HG02884 (cell line): ENCODE results near the gene ISYNA1.
A peak's percentile ranks its signal among the peaks of the same experiment; 100 is the strongest.

Experiments used
- ATAC-seq: cut with Tn5 transposase; IDR thresholded peaks from one replicate; pipeline ENCODE4 v1.9.1; 2021; ENCODE audit warnings: mild to moderate bottlenecking, moderate library complexity; ENCODE audit not compliant: unreplicated experiment

The ISYNA1 gene

DNA sequence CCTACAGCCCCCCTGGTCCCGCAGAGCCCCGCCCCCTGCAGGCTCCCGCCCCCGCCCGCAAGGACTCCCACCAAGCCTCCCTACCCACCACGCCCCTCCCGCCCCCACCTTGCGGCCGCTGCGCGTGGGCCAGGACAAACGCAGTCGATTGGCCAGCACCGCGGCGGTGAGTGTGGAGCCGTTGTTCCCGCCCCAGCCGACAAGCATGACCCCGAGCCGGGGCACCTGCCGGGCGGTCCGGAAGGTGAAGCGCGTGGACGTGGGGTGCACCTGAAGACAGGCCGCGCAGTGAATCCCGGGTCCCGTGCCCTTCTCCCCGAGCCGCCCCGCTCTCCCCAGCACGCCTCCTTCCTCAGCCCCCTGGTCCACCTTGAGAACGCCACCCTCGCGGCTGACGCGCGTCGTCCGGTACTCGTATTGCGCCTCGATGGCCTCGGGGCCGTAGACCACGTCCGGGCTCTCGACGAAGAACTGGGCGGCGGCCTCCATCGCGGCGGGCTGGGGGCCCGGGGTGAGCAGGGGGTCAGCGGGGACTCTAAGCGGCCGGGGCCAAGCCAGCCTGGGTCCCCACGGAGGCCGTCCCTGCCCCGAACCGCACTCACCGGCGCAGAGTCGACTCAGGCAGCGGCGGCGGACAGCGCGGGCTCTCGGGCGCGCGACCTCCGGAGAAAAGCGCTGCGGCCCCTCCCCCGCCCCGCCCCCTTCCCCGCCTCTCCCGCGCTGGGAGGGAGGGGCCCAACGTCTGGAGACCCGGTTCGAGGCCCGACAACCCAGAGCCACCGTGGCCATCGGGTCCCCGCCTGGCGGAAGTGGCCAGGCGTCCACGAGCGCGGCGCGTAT lies at the start of gene ISYNA1:
Gene ISYNA1, minus strand, starts transcription at position 643 of the 840 bp plus-strand sequence. Its CDS starts 154 bp downstream, at position 489.
- ATAC-seq = no peak

DNA sequence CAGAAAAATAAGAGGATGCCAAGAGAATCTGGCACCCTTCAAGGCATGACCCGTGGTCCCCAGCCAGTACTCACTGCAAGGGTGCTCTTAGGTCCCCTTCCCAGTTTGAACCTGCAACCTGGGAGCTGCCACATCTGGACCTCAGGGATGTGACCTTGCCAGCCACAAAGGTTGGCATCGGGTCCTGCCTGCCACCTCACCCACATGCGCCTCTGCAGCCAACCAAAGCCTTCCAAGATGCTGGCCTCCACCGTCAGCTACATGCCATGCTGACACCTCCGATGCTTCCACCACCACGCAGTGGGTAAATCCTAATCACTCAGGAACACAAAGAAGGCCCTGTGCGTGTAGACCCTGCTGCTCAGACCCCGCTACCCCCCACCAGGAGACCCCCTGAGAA lies 48.8 kb upstream of the ISYNA1 start:
- no peak for ATAC-seq

DNA sequence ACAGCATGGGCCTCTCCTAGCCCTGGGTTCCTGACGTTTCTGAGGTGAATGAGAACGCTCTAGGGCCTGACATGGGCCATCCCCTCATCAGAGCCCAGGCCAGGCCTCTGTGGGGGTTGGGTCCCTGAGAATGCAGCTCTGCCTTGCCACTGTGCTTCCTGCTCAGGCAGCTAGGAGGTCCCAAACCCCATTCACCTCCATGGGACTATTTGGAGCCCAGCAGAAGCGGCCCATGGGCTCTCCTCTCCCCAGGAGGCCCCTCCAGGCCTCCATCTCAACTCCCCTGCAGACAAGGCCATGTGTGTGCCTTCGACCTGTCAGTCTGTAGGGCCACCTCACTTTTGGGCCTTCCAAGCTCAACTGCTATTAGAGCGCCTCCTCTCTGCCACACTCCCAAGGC lies 47.1 kb upstream of the ISYNA1 start:
- no peak for ATAC-seq

- no peak for ATAC-seq
Measured at GRCh38 chr19:18483119-18483890, 45.4 kb upstream of the ISYNA1 start.

DNA sequence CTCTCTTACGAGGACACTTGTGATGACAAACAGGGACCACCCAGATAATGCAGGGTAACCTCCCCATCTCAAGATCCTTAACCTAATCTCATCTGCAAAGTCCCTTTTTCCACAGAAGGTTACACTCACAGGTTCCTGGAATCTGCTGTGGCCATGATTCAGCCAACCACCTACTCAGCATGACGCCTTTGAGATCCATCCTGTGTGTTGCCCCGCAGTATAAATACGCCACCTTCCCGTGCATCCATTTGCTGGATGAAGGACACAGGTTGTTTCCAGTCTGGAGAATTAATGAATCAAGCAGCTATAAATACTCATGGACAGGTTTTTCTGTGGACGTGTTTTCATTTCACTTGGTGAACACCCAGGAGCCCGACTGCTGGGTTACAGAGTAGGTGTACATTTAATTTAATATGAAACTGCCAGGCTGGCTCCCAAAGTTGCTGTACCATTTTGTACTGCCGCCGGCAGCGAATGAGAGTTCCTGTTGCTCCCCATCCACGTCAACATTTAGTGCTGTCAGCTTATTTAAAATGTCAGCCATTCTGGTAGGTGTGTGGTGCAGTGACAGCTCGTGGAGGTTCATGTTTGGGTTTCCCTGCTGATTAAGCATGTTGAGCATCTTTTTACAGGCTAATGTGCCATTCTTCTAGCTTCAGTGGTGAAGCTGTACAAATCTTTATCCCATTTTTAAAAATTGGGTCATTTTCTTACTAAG lies 43.7 kb upstream of the ISYNA1 start:
- ATAC-seq = no peak

GRCh38 chr19:18480006-18480691 lies 42.2 kb upstream of the ISYNA1 start:
- ATAC-seq = no peak

GRCh38 chr19:18478545-18479311 lies 40.8 kb upstream of the ISYNA1 start:
- ATAC-seq = peak; percentile 68

DNA sequence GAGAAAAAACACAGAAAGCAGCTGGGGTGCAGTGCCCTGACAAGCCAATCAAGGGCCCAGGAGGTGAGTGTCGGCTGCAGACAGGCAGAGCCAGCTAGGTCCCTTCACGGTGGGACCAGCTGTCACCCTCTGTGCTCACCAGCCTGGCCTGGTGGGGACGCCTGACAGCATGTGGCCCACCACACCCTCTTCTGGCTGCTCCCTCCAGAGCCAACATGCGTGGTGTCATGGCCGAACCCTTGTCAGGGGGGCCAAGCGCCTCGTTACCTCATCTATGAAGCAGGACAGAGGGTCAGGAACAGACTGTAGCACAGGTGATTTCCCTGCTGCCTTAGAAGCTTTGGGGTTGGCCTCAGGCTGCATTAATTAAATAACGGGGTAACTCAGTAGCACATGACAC lies 40.0 kb upstream of the ISYNA1 start:
- no peak for ATAC-seq

GRCh38 chr19:18477042-18477779 lies 39.3 kb upstream of the ISYNA1 start:
- no peak for ATAC-seq

GRCh38 chr19:18476507-18477041 lies 38.6 kb upstream of the ISYNA1 start:
- no peak for ATAC-seq

GRCh38 chr19:18475762-18476331 lies 37.9 kb upstream of the ISYNA1 start:
- no peak for ATAC-seq

GRCh38 chr19:18475004-18475453 lies 37.1 kb upstream of the ISYNA1 start:
- ATAC-seq = no peak

GRCh38 chr19:18474366-18474887 lies 36.5 kb upstream of the ISYNA1 start:
- no peak for ATAC-seq

DNA sequence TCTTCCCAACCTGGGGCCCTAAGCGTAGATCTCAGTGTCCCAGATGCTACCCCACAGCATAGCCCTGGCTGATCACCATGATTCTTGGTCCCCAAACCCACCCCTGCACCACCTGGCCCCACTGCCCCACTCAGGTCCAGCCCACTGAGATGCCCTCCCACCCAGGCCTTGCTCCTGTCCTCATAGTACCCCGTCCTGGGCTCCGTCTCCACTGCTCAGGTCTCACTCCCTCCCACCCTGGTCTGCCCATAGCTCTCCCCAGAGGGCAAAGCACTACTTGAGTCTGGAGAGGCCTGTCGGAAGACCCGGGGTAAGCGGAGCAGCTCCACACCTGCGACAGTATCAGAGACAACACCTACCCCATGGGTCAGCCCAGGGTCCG lies 35.8 kb upstream of the ISYNA1 start:
- ATAC-seq = no peak

DNA sequence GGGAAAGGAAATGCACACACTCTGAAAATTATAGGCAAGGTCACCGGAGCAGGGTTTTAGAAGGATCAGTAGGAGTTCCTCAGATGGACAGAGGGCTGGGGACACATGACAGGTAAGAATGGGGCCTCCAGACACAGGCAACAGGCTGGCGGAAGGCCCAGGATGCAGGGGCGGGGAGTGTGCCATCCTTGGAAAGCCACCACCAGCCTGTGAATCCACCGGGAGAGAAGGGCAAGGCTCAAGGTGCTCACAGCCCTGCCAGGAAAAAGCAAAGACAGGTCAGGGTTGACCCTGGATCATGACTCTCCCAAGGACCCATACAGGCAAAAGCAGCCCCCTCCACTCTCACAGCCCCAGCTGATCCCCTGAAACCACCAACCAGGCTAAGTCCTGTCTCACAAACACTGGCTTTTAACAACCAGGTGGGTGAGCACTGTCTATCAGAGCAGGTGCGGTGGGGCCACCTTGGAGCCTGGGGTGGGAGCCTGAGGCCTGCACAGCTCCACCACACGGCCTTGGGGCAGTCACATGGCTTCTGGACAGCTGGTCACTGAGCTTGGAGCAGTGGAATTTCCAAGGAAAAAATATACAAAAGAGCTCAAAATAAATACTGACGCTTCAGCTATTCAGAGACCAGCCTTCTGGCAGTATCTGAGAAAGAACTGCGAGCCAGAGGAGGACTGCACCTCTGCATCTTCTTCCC lies 35.2 kb upstream of the ISYNA1 start:
- ATAC-seq = no peak

DNA sequence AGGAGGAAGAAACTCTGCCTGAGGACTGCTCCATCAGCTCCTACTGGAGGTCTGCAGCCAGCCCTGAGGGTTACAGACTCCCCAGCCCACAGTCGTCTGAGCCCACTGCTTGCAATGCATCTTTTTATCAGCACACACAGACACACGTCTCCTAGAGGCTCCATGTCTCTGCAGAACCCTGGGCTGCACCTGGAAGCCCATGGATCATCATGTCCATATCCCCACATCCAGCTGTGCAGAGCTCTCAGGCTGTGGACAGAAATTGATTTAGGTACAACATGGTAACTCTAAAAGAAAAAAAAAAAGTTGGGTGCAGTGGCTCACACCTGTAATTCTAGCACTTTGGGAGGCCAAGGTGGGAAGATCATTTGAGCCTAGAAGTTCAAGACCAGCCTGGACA lies 32.9 kb upstream of the ISYNA1 start:
- ATAC-seq = no peak

DNA sequence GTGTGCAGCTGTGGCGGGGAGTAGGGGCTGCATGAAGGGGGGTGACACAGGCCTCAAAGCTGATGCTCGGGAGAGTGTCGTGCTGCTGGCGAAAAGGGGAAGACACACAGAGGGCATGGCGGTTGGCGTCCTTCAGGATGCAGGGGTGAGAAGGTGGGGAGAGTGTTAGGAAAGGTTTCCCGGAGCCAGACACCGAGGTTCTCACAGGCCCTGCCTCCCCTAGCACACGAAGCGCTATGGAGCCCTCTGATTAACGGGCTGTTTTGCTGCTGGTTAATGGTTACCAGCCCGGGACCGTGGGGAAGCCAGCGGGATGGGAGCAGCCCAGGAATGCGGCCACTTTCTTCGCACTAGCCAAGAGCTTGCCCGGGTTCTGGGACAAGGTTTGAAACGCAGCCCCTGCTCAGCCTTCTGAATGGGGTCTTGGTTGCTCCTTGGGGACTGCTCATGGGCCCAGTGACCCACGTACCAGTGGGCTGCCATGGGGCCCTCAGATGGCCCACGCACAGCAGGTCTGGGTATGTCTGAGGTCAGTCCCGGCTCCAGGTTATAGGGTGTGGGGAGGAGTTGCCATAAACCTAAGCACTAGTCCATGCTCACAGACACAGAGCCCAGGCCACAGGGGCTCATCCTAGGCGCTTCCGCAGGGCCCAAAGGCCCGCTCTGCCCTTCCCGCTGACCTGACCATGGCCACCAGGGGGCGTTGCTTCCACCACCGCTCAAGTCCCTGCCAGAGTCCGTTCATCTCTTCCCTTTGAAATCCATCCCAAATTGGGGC lies 31.3 kb upstream of the ISYNA1 start:
- ATAC-seq = no peak
